HG03039 (cell line): ENCODE measurements around the gene MTR.

Experiments
- ATAC-seq: cut with Tn5 transposase; IDR thresholded peaks from one replicate; pipeline ENCODE4 v1.9.1; 2021; ENCODE audit warnings: mild to moderate bottlenecking, moderate library complexity; ENCODE audit not compliant: unreplicated experiment

Gene MTR

GRCh38 chr1:236795035-236795756 lies at the start of gene MTR:
TSS of gene MTR (plus strand) at chr1:236795292. CDS start at chr1:236795704, 412 bp downstream.
- ATAC-seq: peak; percentile 98

- ATAC-seq: no peak
Observed at GRCh38 chr1:236746785-236747184, 48.3 kb upstream of the MTR start.

- ATAC-seq: no peak
Observed at GRCh38 chr1:236747311-236747985, 47.6 kb upstream of the MTR start.

GRCh38 chr1:236748268-236748870 lies 46.7 kb upstream of the MTR start:
- no peak for ATAC-seq

GRCh38 chr1:236750928-236751327 lies 44.2 kb upstream of the MTR start:
- ATAC-seq: no peak

GRCh38 chr1:236751385-236751784 lies 43.7 kb upstream of the MTR start:
- no peak for ATAC-seq

- ATAC-seq: no peak
Observed at GRCh38 chr1:236751935-236752334, 43.2 kb upstream of the MTR start.

GRCh38 chr1:236753516-236753915 lies 41.6 kb upstream of the MTR start:
- ATAC-seq: no peak

- ATAC-seq: no peak
Observed at GRCh38 chr1:236753964-236754363, 41.1 kb upstream of the MTR start.

GRCh38 chr1:236754525-236755210 lies 40.4 kb upstream of the MTR start:
- no peak for ATAC-seq

- no peak for ATAC-seq
Observed at GRCh38 chr1:236757640-236758039, 37.5 kb upstream of the MTR start.

- no peak for ATAC-seq
Observed at GRCh38 chr1:236759252-236759859, 35.7 kb upstream of the MTR start.

GRCh38 chr1:236760480-236760879 lies 34.6 kb upstream of the MTR start:
- no peak for ATAC-seq

- ATAC-seq: no peak
Observed at GRCh38 chr1:236760986-236761385, 34.1 kb upstream of the MTR start.

- no peak for ATAC-seq
Observed at GRCh38 chr1:236761397-236762132, 33.5 kb upstream of the MTR start.

- no peak for ATAC-seq
Observed at GRCh38 chr1:236762410-236762809, 32.7 kb upstream of the MTR start.

- ATAC-seq: no peak
Observed at GRCh38 chr1:236765831-236766230, 29.3 kb upstream of the MTR start.

- no peak for ATAC-seq
Observed at GRCh38 chr1:236766506-236766905, 28.6 kb upstream of the MTR start.

GRCh38 chr1:236767276-236767675 lies 27.8 kb upstream of the MTR start:
- no peak for ATAC-seq

GRCh38 chr1:236768601-236769000 lies 26.5 kb upstream of the MTR start:
- no peak for ATAC-seq
